AG08396 (cell line): Measurements from ENCODE around the gene NUP210.

Source experiments
- DNase-seq: peaks from one replicate; pipeline ENCODE4 v3.0.0; 2012; ENCODE audit warnings: low spot score, mixed read lengths

NUP210 gene

GRCh38 chr3:13323822-13324221 lies 96.3 kb downstream of the NUP210 start:
- no peak for DNase-seq

DNA sequence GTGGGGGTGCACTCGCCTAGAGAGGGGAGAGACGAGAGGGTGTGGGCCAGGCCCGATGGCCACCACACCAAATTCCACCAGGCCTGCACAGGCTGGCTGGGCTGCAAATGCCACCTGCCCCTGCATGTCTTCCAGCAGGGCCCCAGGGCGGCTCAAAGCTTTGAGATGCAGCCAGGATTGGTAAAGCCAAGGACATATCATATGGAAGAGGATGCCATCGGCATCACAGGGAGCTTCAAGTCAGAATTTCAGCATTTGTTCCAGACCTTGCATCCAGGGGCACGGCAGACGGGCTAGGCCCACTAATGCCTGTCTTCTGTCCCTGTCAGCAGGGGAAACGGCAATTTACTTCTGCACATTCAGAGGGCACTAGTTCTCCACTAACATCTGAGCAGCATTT lies 97.8 kb downstream of the NUP210 start:
- DNase-seq: no peak

DNA sequence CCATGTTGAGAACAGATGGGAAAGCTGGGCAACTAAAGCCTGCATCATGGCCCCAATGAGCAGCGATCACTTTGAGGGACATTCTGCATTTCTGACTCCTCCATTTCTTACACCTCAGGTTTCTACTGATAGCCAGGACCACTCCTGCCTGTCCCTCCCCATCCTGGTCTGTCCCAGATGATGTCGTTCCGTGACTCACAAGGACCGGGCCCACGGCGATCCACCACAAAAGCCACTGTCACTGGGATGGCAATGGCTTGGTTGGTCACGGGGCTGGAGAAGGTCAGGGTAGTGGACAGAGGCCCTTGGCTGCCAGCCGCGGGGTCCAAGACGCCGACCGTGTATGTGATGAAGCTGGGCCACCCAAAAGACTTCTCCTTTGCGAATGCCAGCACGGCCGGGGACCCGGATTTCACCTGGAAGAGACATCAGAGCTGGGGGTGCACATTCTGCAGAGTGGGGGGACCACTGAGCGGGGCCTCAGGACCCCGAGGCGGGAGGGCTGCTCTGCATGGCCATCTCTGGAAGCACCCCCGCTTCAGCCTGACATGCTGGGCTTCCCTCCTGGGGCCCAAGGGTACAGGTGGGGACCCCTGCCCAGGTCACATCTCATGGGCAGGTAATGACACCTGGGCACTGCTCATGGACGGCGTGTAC lies 100.4 kb downstream of the NUP210 start:
- no peak for DNase-seq

DNA sequence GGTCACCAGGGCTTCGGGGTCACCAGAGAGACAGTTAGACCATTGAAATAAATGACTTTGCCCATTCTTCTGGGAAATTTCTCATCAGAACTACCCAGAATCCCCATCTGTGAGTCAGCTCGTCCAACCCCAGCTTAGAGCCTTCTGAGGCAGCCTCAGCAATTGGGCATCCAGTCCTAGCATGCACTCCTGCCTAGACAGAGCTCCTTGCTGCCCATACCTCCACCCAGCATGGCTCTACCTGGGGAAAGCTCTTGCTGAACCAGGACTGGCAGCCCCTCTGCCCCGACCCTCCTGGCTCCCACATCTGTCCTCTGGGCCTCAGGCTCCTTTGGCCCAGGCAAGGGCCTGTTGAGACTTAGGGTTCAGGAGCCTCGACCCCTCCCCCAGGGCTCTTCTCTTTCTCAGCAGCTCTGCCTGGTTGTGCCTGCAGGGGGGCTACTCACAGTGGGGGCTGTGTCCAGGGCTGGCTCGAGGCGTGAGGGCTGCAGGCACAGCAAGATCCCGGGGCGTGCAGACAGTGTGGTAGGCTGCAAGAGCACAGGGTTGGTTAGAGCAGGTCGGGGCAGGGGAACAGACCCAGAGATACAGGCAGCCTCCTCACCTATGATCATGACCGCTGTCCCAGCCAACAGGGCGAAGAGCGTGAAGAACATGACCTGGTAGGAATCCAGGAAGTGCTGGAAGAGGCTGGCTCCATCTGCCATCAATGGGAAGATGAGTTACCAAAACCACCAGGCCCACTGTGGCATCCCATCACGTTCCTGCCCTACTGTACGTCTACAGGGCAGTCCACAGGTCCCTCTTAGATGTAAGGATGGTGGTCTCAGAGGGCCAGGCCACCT lies 101.3 kb downstream of the NUP210 start:
- no peak for DNase-seq

- no peak for DNase-seq
Observed at GRCh38 chr3:13317596-13318320, 102.4 kb downstream of the NUP210 start.

DNA sequence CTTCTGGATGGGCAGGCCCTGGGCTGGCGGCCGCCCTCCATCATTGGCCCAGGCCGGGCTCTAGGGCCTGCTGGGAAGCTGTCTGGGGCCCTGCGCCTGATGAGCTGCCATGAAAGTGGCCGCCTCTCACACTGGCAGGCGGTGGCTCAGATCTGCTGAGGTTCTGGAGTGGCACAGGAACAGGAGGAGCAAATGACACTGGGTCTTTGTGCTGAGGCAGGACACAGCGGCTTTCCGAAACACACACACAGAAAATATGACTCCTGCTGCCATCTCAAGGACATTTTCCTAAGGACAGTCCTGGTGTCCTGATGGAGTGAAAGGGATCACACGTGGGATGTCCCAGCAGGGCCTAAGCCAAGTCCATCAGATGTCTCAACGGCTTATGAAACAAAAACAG lies 103.5 kb downstream of the NUP210 start:
- no peak for DNase-seq

DNA sequence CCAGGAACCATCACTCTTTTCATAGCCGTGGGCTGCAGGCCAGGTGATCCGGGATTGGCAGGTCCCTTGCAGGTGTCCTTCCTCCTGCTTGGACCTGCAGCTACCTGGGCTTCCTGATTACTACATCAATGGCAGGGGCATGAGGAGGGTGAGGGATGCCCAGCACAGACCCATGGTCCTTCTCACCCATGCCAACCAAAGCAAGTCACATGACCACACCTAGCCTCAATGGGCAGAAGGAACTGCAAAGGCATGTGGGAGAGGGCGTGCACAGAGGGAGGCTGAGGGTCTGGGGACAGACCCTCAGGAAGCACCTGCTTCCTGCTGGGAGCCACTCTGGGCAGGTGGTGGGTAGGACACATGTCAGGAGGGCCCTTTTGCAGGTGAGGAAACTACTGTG lies 105.2 kb downstream of the NUP210 start:
- DNase-seq: no peak

GRCh38 chr3:13313813-13314212 lies 106.3 kb downstream of the NUP210 start:
- no peak for DNase-seq

DNA sequence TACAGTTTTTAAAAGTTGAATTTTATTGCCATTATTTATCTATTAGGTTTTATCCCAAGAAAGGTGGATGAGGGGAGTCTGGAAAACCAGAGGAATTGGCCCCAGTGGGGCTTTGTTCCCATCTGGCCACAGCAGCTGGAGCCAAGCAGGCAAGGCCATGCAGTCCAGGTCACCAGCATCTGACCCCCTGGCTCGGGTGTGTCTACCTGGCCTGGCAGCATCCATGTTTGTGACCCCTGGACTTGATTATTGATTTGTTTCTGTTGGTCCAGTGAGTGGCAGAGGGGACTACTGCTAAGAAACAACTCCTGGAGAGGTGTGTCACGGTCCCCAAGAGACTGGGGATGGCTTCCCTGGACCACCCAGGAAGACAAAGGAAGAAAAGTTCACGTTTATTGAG lies 111.1 kb downstream of the NUP210 start:
- no peak for DNase-seq

DNA sequence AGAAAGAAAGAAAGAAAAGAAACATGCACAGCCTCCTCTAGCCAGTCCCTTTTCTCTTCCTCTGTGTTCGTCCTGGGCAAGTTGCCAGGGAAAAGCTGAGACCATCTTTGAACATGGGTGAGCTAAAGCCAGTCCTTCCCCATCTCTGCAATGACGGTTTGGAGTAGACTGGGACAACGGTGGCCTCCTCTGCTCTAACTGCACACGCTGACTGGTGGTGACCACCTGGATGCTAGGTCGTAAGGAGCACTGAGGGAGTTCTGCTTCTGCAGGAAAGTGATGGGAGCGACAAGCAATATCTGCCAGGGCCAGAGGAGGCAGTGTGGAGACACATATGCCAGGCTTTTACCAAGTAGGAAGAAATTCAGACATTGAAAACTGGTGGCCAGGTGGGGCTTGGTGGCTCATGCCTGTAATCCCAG lies 111.7 kb downstream of the NUP210 start:
- DNase-seq: peak; percentile 69

GRCh38 chr3:13307041-13307440 lies 113.1 kb downstream of the NUP210 start:
- no peak for DNase-seq

DNA sequence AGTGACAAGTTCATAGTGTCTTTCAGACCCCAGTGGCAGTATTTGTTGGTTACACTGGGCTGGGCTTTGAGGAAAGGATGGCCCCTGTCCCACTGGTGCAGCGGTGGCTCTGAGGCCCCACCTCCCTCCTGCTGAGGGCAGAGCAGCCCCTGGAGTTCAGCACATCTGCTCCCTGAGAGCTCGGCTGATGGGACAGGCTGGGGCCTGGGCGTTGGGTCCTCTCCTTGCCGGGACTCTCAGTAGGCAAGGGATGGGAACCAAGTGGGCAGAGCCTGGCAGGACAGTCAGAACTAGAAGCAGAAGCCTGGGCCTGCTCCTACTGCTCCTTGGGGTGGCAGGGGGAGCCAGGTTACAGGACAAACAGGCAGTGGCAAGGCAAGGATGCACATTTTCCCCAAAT lies 114.5 kb downstream of the NUP210 start:
- no peak for DNase-seq

DNA sequence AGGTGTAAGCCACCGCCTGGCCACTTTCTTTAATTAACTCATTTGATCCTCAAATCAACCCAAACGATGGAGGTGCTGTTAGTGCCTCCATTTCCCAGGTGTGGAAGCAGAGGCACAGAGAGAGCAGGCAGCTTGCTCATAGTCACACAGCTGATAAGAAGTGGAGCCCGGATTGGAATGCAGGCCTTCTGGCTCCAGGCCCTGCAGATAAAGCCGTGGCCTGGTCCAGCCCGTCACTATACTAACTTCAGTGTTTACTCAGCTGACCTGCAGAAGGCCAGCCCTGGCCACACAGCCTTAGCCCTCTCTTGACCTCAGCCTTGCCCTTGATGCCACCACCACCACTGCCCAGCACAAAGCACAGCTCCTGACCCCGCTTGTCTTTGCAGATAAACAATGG lies 116.7 kb downstream of the NUP210 start:
- no peak for DNase-seq

DNA sequence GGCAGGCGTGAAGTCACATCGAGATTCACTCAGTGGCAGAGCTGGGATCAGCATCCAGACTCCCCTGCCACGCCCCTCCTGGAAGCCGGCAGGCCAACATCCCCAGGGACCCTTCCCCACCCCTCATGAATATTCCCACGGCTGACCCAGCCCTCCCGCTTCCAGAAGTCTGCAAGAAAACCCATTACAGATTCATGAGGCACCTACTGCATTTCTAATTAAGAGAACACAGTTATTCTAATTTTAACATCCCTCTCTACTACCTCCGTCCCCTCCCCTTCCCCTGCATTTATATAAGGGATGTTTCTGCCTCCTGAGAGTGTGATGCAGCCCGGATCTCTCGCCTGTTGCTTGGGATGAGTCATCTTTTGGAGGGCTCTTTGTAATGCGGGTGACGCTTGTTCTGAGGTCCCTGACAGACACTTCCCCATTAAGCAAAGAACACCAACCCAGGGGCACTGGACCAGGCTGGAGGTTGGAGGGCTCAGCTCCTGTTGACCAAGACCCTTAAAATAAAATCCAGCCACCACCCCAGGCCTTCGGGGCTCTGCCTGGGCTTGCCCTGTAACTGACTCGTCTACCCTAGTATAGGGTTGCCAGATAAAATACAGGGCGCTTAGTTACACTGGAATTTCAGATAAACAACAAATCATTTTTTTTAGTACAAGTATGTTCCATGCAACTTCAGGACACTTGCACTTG lies 118.7 kb downstream of the NUP210 start:
- DNase-seq: peak; percentile 78

DNA sequence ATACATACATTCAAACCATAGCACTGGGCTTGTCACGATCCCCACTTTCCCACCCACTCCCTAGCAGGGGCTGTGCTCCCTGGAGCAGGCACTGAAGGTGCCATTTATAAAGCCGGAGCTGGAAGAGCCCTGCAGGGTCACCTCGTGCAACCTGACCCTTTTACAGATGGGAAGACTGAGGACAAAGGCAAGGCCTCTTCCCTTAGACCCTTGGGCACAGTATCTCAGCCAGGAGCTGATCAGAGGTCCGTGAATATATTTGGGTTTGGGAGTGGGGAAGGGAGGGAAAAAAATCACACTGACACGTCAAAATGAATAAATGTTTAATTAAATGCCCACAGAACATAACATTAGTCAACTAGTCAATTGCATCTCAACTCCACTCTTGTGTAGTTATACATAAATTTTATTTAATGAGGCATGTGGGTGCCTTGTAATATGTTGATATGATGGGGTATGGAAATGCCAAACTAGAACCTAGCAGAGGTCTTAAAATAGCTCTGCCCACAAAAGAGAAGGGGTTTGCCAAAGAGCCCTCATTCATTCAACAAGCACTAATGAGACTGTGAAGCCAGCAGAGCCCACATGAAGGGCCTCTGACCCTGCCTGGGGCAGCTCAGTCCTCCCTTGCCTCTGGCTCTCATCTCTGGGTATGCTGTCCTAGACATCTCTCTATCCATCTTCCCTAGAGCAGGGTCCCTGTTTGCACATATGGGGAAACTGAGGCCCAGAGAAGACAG lies 119.4 kb downstream of the NUP210 start:
- DNase-seq: no peak

GRCh38 chr3:13299531-13300155 lies 120.5 kb downstream of the NUP210 start:
- DNase-seq: no peak

DNA sequence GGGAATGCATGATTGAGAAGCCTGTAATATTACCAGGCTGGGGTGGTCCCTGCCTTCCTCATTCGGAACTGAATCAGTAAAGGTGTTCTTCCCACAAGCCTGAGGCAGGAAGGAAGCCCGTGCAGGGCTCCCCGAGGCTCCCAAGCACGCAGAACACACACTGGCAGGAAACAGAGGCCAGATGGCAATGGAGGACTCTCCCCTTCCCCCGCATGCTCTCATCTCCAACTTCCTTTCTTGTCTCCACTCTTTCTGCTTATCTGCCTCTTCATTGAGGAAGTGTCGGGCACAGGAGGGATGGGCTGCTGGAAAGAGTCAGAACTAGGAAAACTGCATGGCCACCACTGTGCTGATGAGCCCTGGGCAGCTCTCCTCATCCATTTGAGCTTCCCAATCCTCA lies 123.5 kb downstream of the NUP210 start:
- no peak for DNase-seq

- no peak for DNase-seq
Observed at GRCh38 chr3:13294442-13295351, 125.4 kb downstream of the NUP210 start.

GRCh38 chr3:13292375-13292774 lies 127.7 kb downstream of the NUP210 start:
- DNase-seq: no peak

- DNase-seq: no peak
Observed at GRCh38 chr3:13290941-13291340, 129.2 kb downstream of the NUP210 start.
